GM12874 (cell line): ENCODE results near the gene R3HDM2.
A peak's percentile ranks its signal among the peaks of the same experiment; 100 is the strongest.

Experiments
- CTCF ChIP-seq: IDR thresholded peaks from 2 replicates; pipeline ENCODE4 v1.5.1; 2011; ENCODE audit warnings: low read depth, mild to moderate bottlenecking, control low read depth, low read length, moderate library complexity; ENCODE audit not compliant: insufficient read depth

The R3HDM2 gene

DNA sequence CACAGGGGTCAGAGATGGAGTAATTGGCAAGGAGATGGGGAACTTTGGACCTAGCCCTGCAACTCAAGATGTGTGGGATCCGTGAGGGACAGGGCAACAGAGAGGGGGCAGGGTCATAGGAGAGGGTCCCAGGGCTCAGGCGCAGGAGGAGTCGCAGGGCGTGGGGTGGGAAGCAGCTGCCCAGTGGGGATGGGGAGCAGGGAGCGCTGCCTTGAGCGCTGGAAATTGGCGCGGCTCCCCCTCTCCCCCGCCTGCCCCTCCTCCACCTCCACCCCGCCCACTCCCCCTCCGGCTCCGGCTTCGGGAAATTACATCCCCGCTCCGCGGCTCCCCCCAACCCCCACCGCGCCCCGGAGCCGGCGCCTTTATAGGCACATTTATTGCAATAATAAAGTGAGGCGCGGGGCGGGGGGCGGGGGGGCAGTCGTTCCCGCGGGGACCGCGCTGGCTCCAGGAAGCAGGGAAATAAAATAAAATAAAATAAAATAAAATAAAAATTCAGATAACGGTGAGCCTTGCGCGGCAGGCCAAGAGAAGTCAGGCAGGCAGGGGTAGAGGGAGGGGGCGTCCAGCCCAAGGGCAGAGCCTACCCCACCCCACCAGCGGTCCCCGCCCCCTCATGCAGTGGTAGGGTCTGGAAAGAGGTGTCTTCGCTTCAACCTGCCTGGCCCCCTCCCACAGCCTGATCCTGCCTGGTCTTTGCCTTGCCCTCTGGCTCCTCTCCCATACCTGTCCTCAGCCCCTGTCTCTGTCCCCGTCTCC lies 210.7 kb downstream of the R3HDM2 start:
- no peak for TF ChIP-seq CTCF

GRCh38 chr12:57219205-57219992 lies 211.4 kb downstream of the R3HDM2 start:
- no peak for TF ChIP-seq CTCF

- TF ChIP-seq CTCF: no peak
Measured at GRCh38 chr12:57218030-57218853, 212.6 kb downstream of the R3HDM2 start.

DNA sequence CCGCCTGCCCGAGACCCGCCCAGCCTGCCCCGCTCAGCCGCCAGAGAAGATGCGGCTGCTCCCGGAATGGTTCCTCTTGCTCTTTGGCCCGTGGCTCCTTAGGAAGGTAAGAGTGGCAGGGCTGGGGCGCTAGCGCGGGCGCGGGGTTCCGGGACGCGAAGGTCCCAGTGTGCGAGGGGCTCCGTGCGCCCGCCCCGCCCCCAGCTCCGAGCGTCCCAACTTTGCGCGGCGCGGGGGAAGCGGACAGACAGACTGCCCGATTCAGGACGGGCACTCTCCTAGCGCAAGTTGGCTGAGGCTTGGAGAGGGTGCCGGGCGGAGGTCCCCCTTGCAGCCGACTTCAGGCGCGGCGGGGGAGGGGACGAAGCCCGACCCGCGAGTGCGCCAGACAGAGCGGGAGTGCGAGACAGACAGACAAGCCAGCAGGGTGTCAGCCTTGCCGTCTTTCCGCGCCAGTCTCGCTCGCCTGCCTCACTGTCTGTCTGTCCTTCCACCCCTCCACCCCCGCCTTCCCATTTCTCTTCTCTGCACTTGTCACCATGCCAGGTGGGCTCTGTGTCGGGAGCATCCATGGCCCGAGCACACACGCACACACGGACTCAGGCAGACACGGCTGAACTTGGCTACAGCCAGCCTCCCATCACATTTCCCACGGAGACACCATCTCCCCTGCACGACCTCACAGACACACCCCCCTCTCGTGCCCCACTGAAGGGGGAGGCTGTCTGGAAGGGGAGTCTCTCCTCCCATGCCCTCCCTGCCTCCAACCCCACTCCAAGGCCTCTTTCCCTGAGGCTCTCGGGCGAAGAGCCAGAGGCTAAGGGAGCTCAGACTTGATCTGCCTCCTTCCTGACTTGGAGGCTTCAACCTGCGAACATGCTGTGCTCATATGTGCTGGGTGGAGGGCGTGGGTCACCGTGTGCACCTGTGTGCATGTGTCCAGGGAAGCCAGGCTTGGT lies 213.6 kb downstream of the R3HDM2 start:
- TF ChIP-seq CTCF: no peak

- peak; percentile 8; the same call in 1 of the 2 replicates for TF ChIP-seq CTCF
Measured at GRCh38 chr12:57216014-57216911, 214.6 kb downstream of the R3HDM2 start, which contains the start of gene NXPH4. NXPH4 (plus strand) TSS chr12:57216794; CDS start chr12:57216970, 176 bp downstream.

GRCh38 chr12:57215668-57216013 lies 215.2 kb downstream of the R3HDM2 start:
- no peak for TF ChIP-seq CTCF
